Measurements from ENCODE around the gene PSMD5. TPM values are rescaled to one million over a fixed set of nuclear protein-coding genes. Genes with fewer than 3 reads are reported as not detected.

The PSMD5 gene
- total RNA-seq, 3 donors from 2014 or later (not counting 1 experiment from before 2014, with no cell fraction given): 24.6 to 41.2 (median 37.1) TPM

GRCh38 chr9:120776788-120777187, 65.9 kb downstream of the PSMD5 start:
- no peak overlapping the region for H3K27ac ChIP-seq (ENCODE audit: low read length)
- Mint-ChIP-seq H3K27ac (no peak overlapping the region), H3K4me1 (peaks cover 16 to 26% of the 10 kb centered on the region in 2 donors), H3K4me3 (no peak overlapping the region), H3K9me3 (no peaks in the 10 kb centered on the region), H3K36me3 (peaks cover 28% of the 10 kb centered on the region), H3K27me3 (ENCODE audit: low read depth in 2 of 2) (no peaks in the 10 kb centered on the region)
- H3K4me1 ChIP-seq (ENCODE audit: control insufficient read depth, insufficient read depth, low read length): peaks cover 9% of the 10 kb centered on the region
- H3K36me3 ChIP-seq (ENCODE audit: control insufficient read depth, insufficient read depth, low read length): peaks cover 52% of the 10 kb centered on the region
- no peak for ATAC-seq
- 100% methylated on average over 1 of the region's 1 CpG for WGBS (ENCODE audit: insufficient coverage)
- no peaks in the 10 kb centered on the region for H3K27me3 ChIP-seq (ENCODE audit: control insufficient read depth, insufficient read depth, low read length)
- no peak overlapping the region for H3K4me3 ChIP-seq (ENCODE audit: low read length)
- no peak for TF ChIP-seq CTCF (IDR thresholded peaks at IDR 0.05)
- no peaks in the 10 kb centered on the region for H3K9me3 ChIP-seq (ENCODE audit: control insufficient read depth, insufficient read depth, low read length)
- intact Hi-C loops (cut with micrococcal nuclease): no loop called here
- DNase-seq: no peak

- no peak overlapping the region for H3K27ac Mint-ChIP-seq
Measured at GRCh38 chr9:120775859-120776258, 66.9 kb downstream of the PSMD5 start.

GRCh38 chr9:120774719-120775118, 68.0 kb downstream of the PSMD5 start:
- Mint-ChIP-seq H3K27ac (no peak overlapping the region), H3K4me1 (peaks cover 5 to 18% of the 10 kb centered on the region in 2 donors), H3K36me3 (peaks cover 40% of the 10 kb centered on the region), H3K27me3 (ENCODE audit: low read depth in 2 of 2) (no peaks in the 10 kb centered on the region), H3K4me3 (no peak overlapping the region), H3K9me3 (no peaks in the 10 kb centered on the region)
- Histone ChIP-seq H3K36me3 (ENCODE audit: control insufficient read depth, insufficient read depth, low read length) (peaks cover 70% of the 10 kb centered on the region), H3K4me3 (ENCODE audit: low read length) (no peak overlapping the region), H3K4me1 (ENCODE audit: control insufficient read depth, insufficient read depth, low read length) (peaks cover 2% of the 10 kb centered on the region), H3K27ac (ENCODE audit: low read length) (no peak overlapping the region), H3K27me3 (ENCODE audit: control insufficient read depth, insufficient read depth, low read length) (no peaks in the 10 kb centered on the region), H3K9me3 (ENCODE audit: control insufficient read depth, insufficient read depth, low read length) (no peaks in the 10 kb centered on the region)
- intact Hi-C loops (cut with micrococcal nuclease): no loop called here
- no peak for DNase-seq
- TF ChIP-seq CTCF (IDR thresholded peaks at IDR 0.05): no peak
- 99% methylated on average over 4 of the region's 4 CpGs for WGBS (ENCODE audit: insufficient coverage)
- no peak for ATAC-seq

More at GRCh38 chr9:120775859-120776258, 66.9 kb downstream of the PSMD5 start:
- Mint-ChIP-seq H3K27me3 (ENCODE audit: low read depth in 2 of 2) (no peaks in the 10 kb centered on the region), H3K4me3 (no peak overlapping the region), H3K36me3 (peaks cover 35% of the 10 kb centered on the region), H3K9me3 (no peaks in the 10 kb centered on the region), H3K4me1 (peaks cover 13 to 26% of the 10 kb centered on the region in 2 donors)
- no peaks in the 10 kb centered on the region for H3K9me3 ChIP-seq (ENCODE audit: control insufficient read depth, insufficient read depth, low read length)
- H3K36me3 ChIP-seq (ENCODE audit: control insufficient read depth, insufficient read depth, low read length): peaks cover 61% of the 10 kb centered on the region
- no peak for ATAC-seq
- intact Hi-C loops (cut with micrococcal nuclease): no loop called here
- 95% methylated on average over 4 of the region's 5 CpGs for WGBS (ENCODE audit: insufficient coverage)
- H3K27me3 ChIP-seq (ENCODE audit: control insufficient read depth, insufficient read depth, low read length): no peaks in the 10 kb centered on the region
- no peak for DNase-seq
- H3K27ac ChIP-seq (ENCODE audit: low read length): no peak overlapping the region
- no peak for TF ChIP-seq CTCF (IDR thresholded peaks at IDR 0.05)
- peaks cover 9% of the 10 kb centered on the region for H3K4me1 ChIP-seq (ENCODE audit: control insufficient read depth, insufficient read depth, low read length)
- no peak overlapping the region for H3K4me3 ChIP-seq (ENCODE audit: low read length)

GRCh38 chr9:120773256-120773655, 69.5 kb downstream of the PSMD5 start:
- H3K27me3 ChIP-seq (ENCODE audit: control insufficient read depth, insufficient read depth, low read length): no peaks in the 10 kb centered on the region
- no peak for DNase-seq
- H3K9me3 ChIP-seq (ENCODE audit: control insufficient read depth, insufficient read depth, low read length): no peaks in the 10 kb centered on the region
- Mint-ChIP-seq H3K4me1 (peaks cover 5 to 9% of the 10 kb centered on the region in 2 donors), H3K27me3 (ENCODE audit: low read depth in 2 of 2) (no peaks in the 10 kb centered on the region), H3K27ac (no peak overlapping the region), H3K4me3 (no peak overlapping the region), H3K36me3 (peaks cover 40% of the 10 kb centered on the region), H3K9me3 (no peaks in the 10 kb centered on the region)
- peaks cover 77% of the 10 kb centered on the region for H3K36me3 ChIP-seq (ENCODE audit: control insufficient read depth, insufficient read depth, low read length)
- intact Hi-C loops (cut with micrococcal nuclease): no loop called here
- no peaks in the 10 kb centered on the region for H3K4me1 ChIP-seq (ENCODE audit: control insufficient read depth, insufficient read depth, low read length)
- no peak overlapping the region for H3K4me3 ChIP-seq (ENCODE audit: low read length)
- no peak for TF ChIP-seq CTCF (IDR thresholded peaks at IDR 0.05)
- ATAC-seq: no peak
- 92% methylated on average over 2 of the region's 3 CpGs for WGBS (ENCODE audit: insufficient coverage)
- H3K27ac ChIP-seq (ENCODE audit: low read length): no peak overlapping the region

Data from natural killer cell (primary cell).